ENCODE measurements around the gene ASXL3.

GRCh38 chr18:33580546-33580945 lies 2.5 kb downstream of the ASXL3 start:
- TF ChIP-seq CTCF (conservative IDR thresholded peaks at IDR 0.05; ENCODE audit: low read depth, low read length), result no peak
- TF ChIP-seq EZH2 (IDR thresholded peaks at IDR 0.05; ENCODE audit: borderline replicate concordance, low read depth, low read length, poor library complexity, severe bottlenecking), result no peak
